H1 (cell line): ENCODE results near the gene CEP95. TPM values are rescaled to one million over a fixed set of nuclear protein-coding genes. Genes with fewer than 3 reads are reported as not detected.

Experiments
- CTCF ChIA-PET: fragments of 300-600 bp; sonication (Branson Sonifier 250); formaldehyde crosslinking; loops from one replicate; lab custom pipeline; 2021; ENCODE audit not compliant: partially characterized antibody; lab: Charles Lee
- POLR2A ChIA-PET: fragments of 300-600 bp; sonication (Branson Sonifier 250); formaldehyde crosslinking; loops from one replicate; lab custom pipeline; 2021; ENCODE audit warnings: inconsistent platforms; ENCODE audit not compliant: partially characterized antibody; lab: Charles Lee
- DNase-seq, 2 experiments: peaks; one replicate each; pipeline versions ENCODE4 v3.0.0 to v3.0.0-alpha.2; 2010 to 2022; ENCODE audit warnings: low spot score in 2 of 2, low read depth in 1 of 2, mixed read lengths in 1 of 2
- FAIRE-seq: peaks from 2 replicates; lab custom pipeline; 2011; peaks lifted over from hg19 to GRCh38; lab: Jason Lieb, UNC
- H2AFZ ChIP-seq: 2 replicates; pipeline ENCODE4 v1.8.1; 2012; ENCODE audit warnings: low read length, inconsistent platforms
- H2AK5ac ChIP-seq: 2 replicates; pipeline ENCODE4 v1.6.1; 2013; ENCODE audit warnings: low read depth, low read length
- H2BK120ac ChIP-seq: replicated peaks from 2 replicates; pipeline ENCODE3; 2013; ENCODE audit warnings: low read depth, low read length, inconsistent platforms
- H2BK12ac ChIP-seq: 2 replicates; pipeline ENCODE4 v1.6.1; 2013; ENCODE audit warnings: low read depth, low read length
- H2BK15ac ChIP-seq: 2 replicates; pipeline ENCODE4 v1.6.1; 2013; ENCODE audit warnings: low read length
- H2BK20ac ChIP-seq: 2 replicates; pipeline ENCODE4 v1.6.1; 2013; ENCODE audit warnings: low read length
- H2BK5ac ChIP-seq: 2 replicates; pipeline ENCODE4 v1.6.1; 2013; ENCODE audit warnings: low read depth, low read length
- H3K14ac ChIP-seq: 2 replicates; pipeline ENCODE4 v1.6.1; 2013; ENCODE audit warnings: inconsistent platforms; ENCODE audit not compliant: insufficient read length
- H3K18ac ChIP-seq: 2 replicates; pipeline ENCODE4 v1.6.1; 2013; ENCODE audit warnings: low read length; ENCODE audit errors: extremely low read depth
- H3K23ac ChIP-seq: 2 replicates; pipeline ENCODE4 v1.6.1; 2013; ENCODE audit warnings: inconsistent platforms; ENCODE audit not compliant: insufficient read length
- H3K23me2 ChIP-seq: 2 replicates; pipeline ENCODE4 v1.6.1; 2013; ENCODE audit warnings: low read depth, low read length
- H3K27ac ChIP-seq: 2 replicates; pipeline ENCODE4 v1.6.1; 2011; ENCODE audit warnings: low read depth, low read length, inconsistent platforms
- H3K27me3 ChIP-seq, 4 experiments: replicated peaks in 1 of 4; 1 replicate in 1 of 4; 2 replicates in 3 of 4; pipeline versions ENCODE4 v1.6.1 to v1.8.1; 2011 to 2013; ENCODE audit warnings: low read length in 3 of 4, mild to moderate bottlenecking in 3 of 4, inconsistent platforms in 2 of 4, mixed read lengths in 2 of 4, moderate library complexity in 1 of 4; ENCODE audit not compliant: control insufficient read depth in 3 of 4, insufficient read depth in 3 of 4; ENCODE audit errors: extremely low read depth in 1 of 4
- H3K36me3 ChIP-seq, 4 experiments: 2 replicates each; pipeline versions ENCODE4 v1.6.1 to v1.8.1; 2011 to 2013; ENCODE audit warnings: mild to moderate bottlenecking in 4 of 4, low read length in 3 of 4, moderate library complexity in 2 of 4, control low read depth in 1 of 4, inconsistent platforms in 1 of 4; ENCODE audit not compliant: insufficient read depth in 4 of 4, control insufficient read depth in 2 of 4
- H3K4ac ChIP-seq: replicated peaks from 2 replicates; pipeline ENCODE3; 2013; ENCODE audit warnings: low read length, low read depth, mixed read lengths, inconsistent platforms; ENCODE audit not compliant: insufficient read length
- H3K4me1 ChIP-seq, 4 experiments: replicated peaks in 1 of 4; 1 replicate in 1 of 4; 2 replicates in 3 of 4; pipeline versions ENCODE4 v1.6.1 to v1.8.1; 2011 to 2013; ENCODE audit warnings: low read length in 3 of 4, inconsistent platforms in 2 of 4, mixed read lengths in 1 of 4; ENCODE audit not compliant: insufficient read depth in 4 of 4, control insufficient read depth in 3 of 4
- H3K4me2 ChIP-seq, 2 experiments: 2 replicates each; pipeline versions ENCODE4 v1.6.1 to v1.8.1; 2011 to 2013; ENCODE audit warnings: low read depth in 2 of 2, low read length in 2 of 2, control low read depth in 1 of 2, inconsistent platforms in 1 of 2, mild to moderate bottlenecking in 1 of 2; ENCODE audit not compliant: insufficient read depth in 1 of 2
- H3K4me3 ChIP-seq, 4 experiments: fragments of 200-600, 300-600 bp in 1 of 4; sonication (generic), shearing (Covaris generic), sonication (Bioruptor Twin) in 1 of 4; 2 replicates each; pipeline versions ENCODE4 v1.5.1 to v1.8.1; 2011 to 2016; ENCODE audit warnings: low read length in 4 of 4, low read depth in 3 of 4, control low read depth in 2 of 4, inconsistent platforms in 2 of 4, mild to moderate bottlenecking in 2 of 4, mixed read lengths in 1 of 4, moderate library complexity in 1 of 4; ENCODE audit not compliant: insufficient read depth in 2 of 4; ENCODE audit errors: extremely low read depth in 1 of 4
- H3K56ac ChIP-seq: replicated peaks from 2 replicates; pipeline ENCODE3; 2013; ENCODE audit warnings: low read depth, mild to moderate bottlenecking, mixed read lengths, low read length, inconsistent platforms; ENCODE audit not compliant: insufficient read length
- H3K79me1 ChIP-seq: 2 replicates; pipeline ENCODE4 v1.6.1; 2013; ENCODE audit warnings: low read depth, low read length, control low read depth
- H3K79me2 ChIP-seq, 2 experiments: 2 replicates each; pipeline versions ENCODE4 v1.6.1 to v1.8.1; 2012 to 2013; ENCODE audit warnings: low read length in 2 of 2, mild to moderate bottlenecking in 2 of 2, inconsistent platforms in 1 of 2; ENCODE audit not compliant: insufficient read depth in 2 of 2, control insufficient read depth in 1 of 2
- H3K9ac ChIP-seq, 4 experiments: replicated peaks in 1 of 4; 1 replicate in 1 of 4; 2 replicates in 3 of 4; pipeline versions ENCODE4 v1.6.1 to v1.8.1; 2011 to 2013; ENCODE audit warnings: low read depth in 3 of 4, low read length in 3 of 4, control low read depth in 2 of 4, mild to moderate bottlenecking in 2 of 4, moderate library complexity in 2 of 4, inconsistent platforms in 1 of 4; ENCODE audit errors: extremely low read depth in 1 of 4
- H3K9me3 ChIP-seq, 2 experiments: 2 replicates each; pipeline versions ENCODE4 v1.6.1 to v1.8.1; 2012 to 2013; ENCODE audit warnings: mild to moderate bottlenecking in 2 of 2, moderate library complexity in 2 of 2, control low read depth in 1 of 2, inconsistent platforms in 1 of 2, low read depth in 1 of 2, low read length in 1 of 2, mixed read lengths in 1 of 2; ENCODE audit not compliant: insufficient read depth in 2 of 2
- H4K20me1 ChIP-seq, 2 experiments: replicated peaks in 1 of 2; 2 replicates each; pipeline versions ENCODE3 to v1.8.1; 2011 to 2013; ENCODE audit warnings: inconsistent platforms in 2 of 2, low read length in 2 of 2, mild to moderate bottlenecking in 1 of 2; ENCODE audit not compliant: insufficient read depth in 2 of 2, control insufficient read depth in 1 of 2
- H4K5ac ChIP-seq: 2 replicates; pipeline ENCODE4 v1.6.1; 2013; ENCODE audit warnings: low read length, low read depth, mixed read lengths, inconsistent platforms; ENCODE audit not compliant: insufficient read length
- H4K8ac ChIP-seq: 2 replicates; pipeline ENCODE4 v1.8.0; 2013; ENCODE audit warnings: mild to moderate bottlenecking, moderate library complexity, low read length, inconsistent platforms; ENCODE audit not compliant: insufficient read depth; ENCODE audit errors: extremely low read depth
- H4K91ac ChIP-seq: replicated peaks from 2 replicates; pipeline ENCODE3; 2013; ENCODE audit warnings: low read length, mixed read lengths, inconsistent platforms; ENCODE audit not compliant: insufficient read length
- FOSL1 ChIP-seq: IDR thresholded peaks from 2 replicates; pipeline ENCODE4 v1.6.1; 2011; ENCODE audit warnings: mild to moderate bottlenecking, low read depth, low read length, moderate library complexity; ENCODE audit not compliant: insufficient read depth
- JUND ChIP-seq: IDR thresholded peaks from 2 replicates; pipeline ENCODE4 v1.6.1; 2011; ENCODE audit warnings: mild to moderate bottlenecking, improper control_type of control experiment, low read length
- NANOG ChIP-seq: IDR thresholded peaks from 2 replicates; pipeline ENCODE4 v1.6.1; 2011; ENCODE audit warnings: low read length, low read depth, mild to moderate bottlenecking, inconsistent platforms; ENCODE audit not compliant: insufficient read depth, poor library complexity, severe bottlenecking
- RAD21 ChIP-seq, 2 experiments: IDR thresholded peaks in 1 of 2; conservative IDR thresholded peaks in 1 of 2; 2 replicates each; pipeline ENCODE4 v1.6.1; 2011; ENCODE audit warnings: low read depth in 2 of 2, low read length in 2 of 2, improper control_type of control experiment in 1 of 2, inconsistent platforms in 1 of 2, mild to moderate bottlenecking in 1 of 2, moderate library complexity in 1 of 2
- RFX5 ChIP-seq: IDR thresholded peaks from 2 replicates; pipeline ENCODE4 v1.6.1; 2011; ENCODE audit warnings: low read depth, low read length, improper control_type of control experiment, borderline replicate concordance
- SIRT6 ChIP-seq: IDR thresholded peaks from one replicate; pipeline ENCODE4 v1.7.1; 2012; ENCODE audit warnings: low read length, inconsistent platforms
- SP1 ChIP-seq: IDR thresholded peaks from 2 replicates; pipeline ENCODE4 v1.6.1; 2011; ENCODE audit warnings: low read depth, low read length
- TAF7 ChIP-seq: optimal IDR thresholded peaks from 2 replicates; pipeline ENCODE3; 2011; ENCODE audit warnings: low read depth, mild to moderate bottlenecking, inconsistent platforms, low read length, moderate library complexity, borderline replicate concordance
- ZNF274 ChIP-seq: IDR thresholded peaks from 2 replicates; pipeline ENCODE4 v1.7.0; 2012; ENCODE audit warnings: low read length, borderline replicate concordance; ENCODE audit errors: extremely low read depth
- WGBS, 2 experiments: shearing (Covaris generic) in 1 of 2; methylation state at CpG; one replicate each; pipeline versions ENCODE4 v1.1.6 to v1.1.7; 2013 to 2015; ENCODE audit warnings: low lambda C conversion rate in 2 of 2, mixed read lengths in 2 of 2, inconsistent platforms in 1 of 2, low coverage in 1 of 2, missing lambda C conversion rate in 1 of 2; ENCODE audit not compliant: insufficient replicate concordance in 2 of 2, insufficient coverage in 1 of 2, insufficient read length in 1 of 2; ENCODE audit errors: extremely low coverage in 1 of 2, missing lambda C conversion rate in 1 of 2; 5-methylcytosine and 5-hydroxymethylcytosine counted together
- polyA plus RNA-seq, 7 experiments: library from polyadenylated mRNA; depleted of rRNA in 3 of 7; stranded (reverse) in 5 of 7; unstranded in 2 of 7; fragments of >200 nt in 5 of 7; fragments of 200-250 nt in 2 of 7; gene quantifications; 1 replicate in 5 of 7; 2 replicates in 1 of 7; 4 replicates in 1 of 7; pipeline versions ENCODE4 v1.2.1 to v1.2.3, GENCODE V29; 2011 to 2013; ENCODE audit warnings: missing spikeins in 2 of 7, mixed read lengths in 2 of 7
- total RNA-seq: library from RNA; stranded (reverse); fragmentation: NEBNext Ultra II Directional; extraction: Animal tissue kit (Norgen Biotek cat#: 25700); gene quantifications from 2 replicates; pipeline ENCODE4 v1.2.1, GENCODE V29; 2021

The CEP95 gene
- total and polyA plus RNA-seq, 2 of the 8 experiments (the other 6 are each of a cell fraction or from before 2014, with no cell fraction given), result 22.3 to 51.5 TPM

DNA sequence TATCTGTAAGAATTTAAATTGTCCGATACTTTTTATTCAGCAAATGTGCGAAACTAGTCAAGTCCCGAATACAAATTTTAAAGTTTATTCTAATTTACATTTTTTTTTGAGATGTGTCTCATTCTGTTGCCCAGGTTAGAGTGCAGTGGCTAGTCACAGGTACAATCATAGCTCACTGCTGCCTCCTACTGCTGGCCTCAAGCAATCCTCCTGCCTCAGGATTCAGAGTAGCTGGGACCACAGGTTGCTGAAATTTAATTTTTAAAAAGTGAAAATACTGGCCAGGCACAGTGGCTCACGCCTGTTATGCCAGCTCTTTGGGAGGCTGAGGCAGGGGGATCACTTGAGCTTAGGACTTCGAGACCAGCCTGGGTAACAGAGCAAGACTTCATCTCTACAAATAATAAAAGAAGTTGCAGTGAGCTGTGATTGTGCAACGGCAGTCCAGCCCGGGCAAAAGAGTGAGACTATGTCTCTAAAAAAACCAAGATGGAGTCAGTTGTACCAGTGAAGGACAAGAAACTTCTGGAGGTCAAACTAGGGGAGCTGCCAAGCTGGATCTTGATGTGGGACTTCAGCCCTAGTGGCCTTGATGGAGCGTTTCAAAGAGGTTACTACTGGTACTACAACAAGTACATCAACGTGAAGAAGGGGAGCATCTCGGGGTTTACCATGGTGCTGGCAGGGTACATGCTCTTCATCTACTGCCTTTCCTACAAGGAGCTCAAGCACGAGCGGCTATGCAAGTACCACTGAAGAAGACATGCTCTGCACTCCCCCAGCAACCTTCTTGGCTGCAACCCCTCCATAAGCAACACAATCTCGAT is 15.5 kb upstream of the CEP95 start:
- Histone ChIP-seq H2BK120ac (no peak overlapping the region), H3K14ac (no peak overlapping the region), H3K4ac (no peak overlapping the region), H3K23ac (no peak overlapping the region), H3K79me1 (peaks cover 6% of the 10 kb centered on the region), H2AFZ (no peak overlapping the region), H3K79me2 (peaks cover 3 to 30% of the 10 kb centered on the region in 2 experiments; a peak in 3 of 4 replicates), H3K27ac (no peak overlapping the region), H3K56ac (no peak overlapping the region), H3K36me3 (peaks cover 11 to 66% (median 40%) of the 10 kb centered on the region in 4 experiments), H3K4me3 (no peak overlapping the region), H4K20me1 (peaks cover 0 to 3% of the 10 kb centered on the region in 2 experiments), H3K23me2 (peaks cover 3% of the 10 kb centered on the region), H2BK15ac (no peak overlapping the region), H3K4me2 (no peak overlapping the region), H4K5ac (no peak overlapping the region), H2BK20ac (no peak overlapping the region), H2BK5ac (no peak overlapping the region), H3K27me3 (no peaks in the 10 kb centered on the region), H4K8ac (no peak overlapping the region), H3K9ac (no peak overlapping the region; a peak in 1 of 7 replicates), H2BK12ac (no peak overlapping the region), H4K91ac (no peak overlapping the region), H3K18ac (no peak overlapping the region), H3K4me1 (peaks cover 0 to 3% (median 0%) of the 10 kb centered on the region in 4 experiments; a peak in 1 of 7 replicates), H2AK5ac (no peak overlapping the region), H3K9me3 (peaks cover 0 to 2% of the 10 kb centered on the region in 2 experiments; a peak in 1 of 4 replicates)
- WGBS, 2 experiments, result 91% methylated on average over 13 of the region's 13 CpGs; no CpG with 5 or more reads in 1 of the 2 experiments
- FAIRE-seq, result no peak
- POLR2A ChIA-PET, result interaction anchor here (0.9 to 11.8 kb wide), 4 partner anchors 11 to 171 kb away, joined by 3 to 320 read pairs (median 5); partner anchors contain the start of genes CEP95, DDX5 and SMURF2
- CTCF ChIA-PET, result interaction anchor here (0.6 to 6.0 kb wide), 19 partner anchors 8 to 633 kb away, joined by 3 to 112 read pairs (median 4); partner anchors contain the start of genes CEP95 and DDX5
- DNase-seq, result no peak
- TF ChIP-seq RAD21 (IDR thresholded peaks at IDR 0.05 in 1 of 2, conservative IDR thresholded peaks at IDR 0.05 in 1 of 2; ENCODE audit: low read depth in 2 of 2, low read length in 2 of 2), result peak; percentile 63 to 68
- TF ChIP-seq TAF7, result no peak
- no peak for TF ChIP-seq SIRT6
- TF ChIP-seq SP1, result no peak
- TF ChIP-seq ZNF274, result no peak
- no peak for TF ChIP-seq JUND
- TF ChIP-seq FOSL1, result no peak
- TF ChIP-seq NANOG, result no peak
- TF ChIP-seq RFX5, result no peak
